ENCODE data around the gene SUGCT. TPM values are rescaled to one million over a fixed set of nuclear protein-coding genes. Genes with fewer than 3 reads are reported as not detected.

Gene SUGCT
- total and polyA plus RNA-seq, 2 of the 13 experiments (the other 11 are each of a cell fraction or from before 2014, with no cell fraction given), result 10.1 to 22.2 TPM

DNA sequence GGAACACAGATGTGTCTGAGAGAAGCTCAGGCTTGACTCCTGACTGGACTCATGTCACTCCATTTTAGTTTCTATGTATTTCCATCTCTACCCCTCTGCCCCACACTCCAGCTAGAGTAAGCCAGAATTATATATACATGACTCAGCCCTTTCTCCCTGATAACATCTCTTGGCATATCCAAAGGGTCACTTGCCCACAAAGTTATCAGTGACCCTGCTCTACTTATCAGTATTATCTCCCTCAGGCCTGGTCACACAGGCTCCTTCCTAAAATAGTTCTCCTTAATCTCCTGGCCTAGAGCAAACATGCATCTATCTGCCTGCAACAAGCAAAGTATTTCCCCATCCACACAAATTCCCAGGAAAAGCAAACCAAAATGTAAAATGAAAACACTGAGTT lies 598.3 kb downstream of the SUGCT start (continued):
- no peak for TF ChIP-seq RAD21 (CRISPR knock-in tag; IDR thresholded peaks at IDR 0.05)
- TF ChIP-seq, protein P1, sequence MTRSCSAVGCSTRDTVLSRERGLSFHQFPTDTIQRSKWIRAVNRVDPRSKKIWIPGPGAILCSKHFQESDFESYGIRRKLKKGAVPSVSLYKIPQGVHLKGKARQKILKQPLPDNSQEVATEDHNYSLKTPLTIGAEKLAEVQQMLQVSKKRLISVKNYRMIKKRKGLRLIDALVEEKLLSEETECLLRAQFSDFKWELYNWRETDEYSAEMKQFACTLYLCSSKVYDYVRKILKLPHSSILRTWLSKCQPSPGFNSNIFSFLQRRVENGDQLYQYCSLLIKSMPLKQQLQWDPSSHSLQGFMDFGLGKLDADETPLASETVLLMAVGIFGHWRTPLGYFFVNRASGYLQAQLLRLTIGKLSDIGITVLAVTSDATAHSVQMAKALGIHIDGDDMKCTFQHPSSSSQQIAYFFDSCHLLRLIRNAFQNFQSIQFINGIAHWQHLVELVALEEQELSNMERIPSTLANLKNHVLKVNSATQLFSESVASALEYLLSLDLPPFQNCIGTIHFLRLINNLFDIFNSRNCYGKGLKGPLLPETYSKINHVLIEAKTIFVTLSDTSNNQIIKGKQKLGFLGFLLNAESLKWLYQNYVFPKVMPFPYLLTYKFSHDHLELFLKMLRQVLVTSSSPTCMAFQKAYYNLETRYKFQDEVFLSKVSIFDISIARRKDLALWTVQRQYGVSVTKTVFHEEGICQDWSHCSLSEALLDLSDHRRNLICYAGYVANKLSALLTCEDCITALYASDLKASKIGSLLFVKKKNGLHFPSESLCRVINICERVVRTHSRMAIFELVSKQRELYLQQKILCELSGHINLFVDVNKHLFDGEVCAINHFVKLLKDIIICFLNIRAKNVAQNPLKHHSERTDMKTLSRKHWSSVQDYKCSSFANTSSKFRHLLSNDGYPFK (CRISPR knock-in tag; IDR thresholded peaks at IDR 0.05; ENCODE audit: borderline replicate concordance), result no peak
- peak; percentile 67; the same call in 1 of the 2 replicates for TF ChIP-seq JUNB (CRISPR knock-in tag; IDR thresholded peaks at IDR 0.05; ENCODE audit: borderline replicate concordance)
- no peak for TF ChIP-seq HOXA7 (CRISPR knock-in tag; IDR thresholded peaks at IDR 0.05)
- no peak for TF ChIP-seq ZNF841 (CRISPR knock-in tag; IDR thresholded peaks at IDR 0.05; ENCODE audit: borderline replicate concordance)
- TF ChIP-seq MAFK (conservative IDR thresholded peaks at IDR 0.05 in 1 of 2, IDR thresholded peaks at IDR 0.05 in 1 of 2; ENCODE audit: low read length in 2 of 2), result peak; percentile 8 to 34; a peak in 1 of 4 replicates
- no peak for TF ChIP-seq RFX5 (IDR thresholded peaks at IDR 0.05; ENCODE audit: low read depth, low read length)
- TF ChIP-seq, protein P2, sequence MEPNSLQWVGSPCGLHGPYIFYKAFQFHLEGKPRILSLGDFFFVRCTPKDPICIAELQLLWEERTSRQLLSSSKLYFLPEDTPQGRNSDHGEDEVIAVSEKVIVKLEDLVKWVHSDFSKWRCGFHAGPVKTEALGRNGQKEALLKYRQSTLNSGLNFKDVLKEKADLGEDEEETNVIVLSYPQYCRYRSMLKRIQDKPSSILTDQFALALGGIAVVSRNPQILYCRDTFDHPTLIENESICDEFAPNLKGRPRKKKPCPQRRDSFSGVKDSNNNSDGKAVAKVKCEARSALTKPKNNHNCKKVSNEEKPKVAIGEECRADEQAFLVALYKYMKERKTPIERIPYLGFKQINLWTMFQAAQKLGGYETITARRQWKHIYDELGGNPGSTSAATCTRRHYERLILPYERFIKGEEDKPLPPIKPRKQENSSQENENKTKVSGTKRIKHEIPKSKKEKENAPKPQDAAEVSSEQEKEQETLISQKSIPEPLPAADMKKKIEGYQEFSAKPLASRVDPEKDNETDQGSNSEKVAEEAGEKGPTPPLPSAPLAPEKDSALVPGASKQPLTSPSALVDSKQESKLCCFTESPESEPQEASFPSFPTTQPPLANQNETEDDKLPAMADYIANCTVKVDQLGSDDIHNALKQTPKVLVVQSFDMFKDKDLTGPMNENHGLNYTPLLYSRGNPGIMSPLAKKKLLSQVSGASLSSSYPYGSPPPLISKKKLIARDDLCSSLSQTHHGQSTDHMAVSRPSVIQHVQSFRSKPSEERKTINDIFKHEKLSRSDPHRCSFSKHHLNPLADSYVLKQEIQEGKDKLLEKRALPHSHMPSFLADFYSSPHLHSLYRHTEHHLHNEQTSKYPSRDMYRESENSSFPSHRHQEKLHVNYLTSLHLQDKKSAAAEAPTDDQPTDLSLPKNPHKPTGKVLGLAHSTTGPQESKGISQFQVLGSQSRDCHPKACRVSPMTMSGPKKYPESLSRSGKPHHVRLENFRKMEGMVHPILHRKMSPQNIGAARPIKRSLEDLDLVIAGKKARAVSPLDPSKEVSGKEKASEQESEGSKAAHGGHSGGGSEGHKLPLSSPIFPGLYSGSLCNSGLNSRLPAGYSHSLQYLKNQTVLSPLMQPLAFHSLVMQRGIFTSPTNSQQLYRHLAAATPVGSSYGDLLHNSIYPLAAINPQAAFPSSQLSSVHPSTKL (CRISPR knock-in tag; IDR thresholded peaks at IDR 0.05), result peak; percentile 51; the same call in 1 of the 2 replicates
- TF ChIP-seq ZNF775 (CRISPR knock-in tag; IDR thresholded peaks at IDR 0.05; ENCODE audit: borderline replicate concordance), result no peak
- TF ChIP-seq GATA4 (IDR thresholded peaks at IDR 0.05; ENCODE audit: borderline replicate concordance, low read depth), result peak; percentile 95
- TF ChIP-seq FOXK1 (CRISPR knock-in tag; IDR thresholded peaks at IDR 0.05; ENCODE audit: borderline replicate concordance, low read depth), result no peak
- TF ChIP-seq ZNF703 (CRISPR knock-in tag; IDR thresholded peaks at IDR 0.05; ENCODE audit: borderline replicate concordance), result no peak
- peak; percentile 83 for TF ChIP-seq NCOA2 (CRISPR knock-in tag; IDR thresholded peaks at IDR 0.05)
- peak; percentile 38; the same call in 1 of the 2 replicates for TF ChIP-seq MAFF (IDR thresholded peaks at IDR 0.05; ENCODE audit: low read depth, low read length)
- TF ChIP-seq SRF (IDR thresholded peaks at IDR 0.05; ENCODE audit: low read depth, low read length), result no peak
- TF ChIP-seq, protein P3, sequence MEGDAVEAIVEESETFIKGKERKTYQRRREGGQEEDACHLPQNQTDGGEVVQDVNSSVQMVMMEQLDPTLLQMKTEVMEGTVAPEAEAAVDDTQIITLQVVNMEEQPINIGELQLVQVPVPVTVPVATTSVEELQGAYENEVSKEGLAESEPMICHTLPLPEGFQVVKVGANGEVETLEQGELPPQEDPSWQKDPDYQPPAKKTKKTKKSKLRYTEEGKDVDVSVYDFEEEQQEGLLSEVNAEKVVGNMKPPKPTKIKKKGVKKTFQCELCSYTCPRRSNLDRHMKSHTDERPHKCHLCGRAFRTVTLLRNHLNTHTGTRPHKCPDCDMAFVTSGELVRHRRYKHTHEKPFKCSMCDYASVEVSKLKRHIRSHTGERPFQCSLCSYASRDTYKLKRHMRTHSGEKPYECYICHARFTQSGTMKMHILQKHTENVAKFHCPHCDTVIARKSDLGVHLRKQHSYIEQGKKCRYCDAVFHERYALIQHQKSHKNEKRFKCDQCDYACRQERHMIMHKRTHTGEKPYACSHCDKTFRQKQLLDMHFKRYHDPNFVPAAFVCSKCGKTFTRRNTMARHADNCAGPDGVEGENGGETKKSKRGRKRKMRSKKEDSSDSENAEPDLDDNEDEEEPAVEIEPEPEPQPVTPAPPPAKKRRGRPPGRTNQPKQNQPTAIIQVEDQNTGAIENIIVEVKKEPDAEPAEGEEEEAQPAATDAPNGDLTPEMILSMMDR (CRISPR knock-in tag; IDR thresholded peaks at IDR 0.05), result no peak
- peak; percentile 87 for TF ChIP-seq NR2F6 (IDR thresholded peaks at IDR 0.05)
- peak; percentile 63; the same call in 1 of the 2 replicates for TF ChIP-seq NR2F6 (CRISPR knock-in tag; IDR thresholded peaks at IDR 0.05)
- no peak for TF ChIP-seq REXO4 (CRISPR knock-in tag; IDR thresholded peaks at IDR 0.05; ENCODE audit: borderline replicate concordance)
- TF ChIP-seq TCF7 (IDR thresholded peaks at IDR 0.05; ENCODE audit: low read depth), result peak; percentile 74
- TF ChIP-seq SOX6 (IDR thresholded peaks at IDR 0.05), result no peak
- peak; percentile 50; the same call in 1 of the 2 replicates for TF ChIP-seq SOX6 (CRISPR knock-in tag; IDR thresholded peaks at IDR 0.05)
- TF ChIP-seq, protein P4, sequence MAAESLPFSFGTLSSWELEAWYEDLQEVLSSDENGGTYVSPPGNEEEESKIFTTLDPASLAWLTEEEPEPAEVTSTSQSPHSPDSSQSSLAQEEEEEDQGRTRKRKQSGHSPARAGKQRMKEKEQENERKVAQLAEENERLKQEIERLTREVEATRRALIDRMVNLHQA (CRISPR knock-in tag; IDR thresholded peaks at IDR 0.05), result no peak
- peak; percentile 44; the same call in 1 of the 2 replicates for TF ChIP-seq FOSL1 (CRISPR knock-in tag; IDR thresholded peaks at IDR 0.05; ENCODE audit: borderline replicate concordance)
